Fibroblast of upper back skin (primary cell): ENCODE data around the gene CUEDC1.
"Not testable (repeated sequence)": the region's sequence is repeated elsewhere in the genome, so short reads cannot be mapped to it uniquely, and the experiment has no call there.

Experiments used
- DNase-seq: peaks from one replicate; pipeline ENCODE4 v3.0.0-alpha.2; 2013

Gene CUEDC1

GRCh38 chr17:57858838-57859237 lies 96.4 kb downstream of the CUEDC1 start:
- no peak for DNase-seq

- DNase-seq = no peak
These were observed 98.2 kb downstream of the CUEDC1 start for GRCh38 chr17:57856792-57857620.

- DNase-seq = no peak
These were observed 99.7 kb downstream of the CUEDC1 start for GRCh38 chr17:57855391-57856035.

DNA sequence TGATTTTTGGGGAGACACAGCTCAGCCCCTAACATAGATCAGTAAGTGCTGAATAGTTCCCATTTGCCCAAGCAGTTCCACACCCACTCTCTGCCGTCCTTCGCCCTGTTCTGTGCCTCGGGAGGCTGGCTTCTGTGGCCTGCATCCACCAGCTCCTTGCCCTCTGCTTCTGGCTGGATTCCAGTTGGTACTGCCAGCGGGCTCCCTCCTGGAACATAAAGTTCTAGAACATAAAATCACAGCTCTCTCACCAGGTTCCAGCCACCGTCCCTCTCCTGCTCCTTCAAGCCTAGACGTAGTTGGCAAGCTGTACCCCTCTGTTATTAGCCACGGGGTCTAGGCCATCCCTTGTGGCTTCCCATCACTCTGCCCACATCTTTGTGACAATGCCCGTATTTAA lies 101.5 kb downstream of the CUEDC1 start:
- DNase-seq = no peak

DNA sequence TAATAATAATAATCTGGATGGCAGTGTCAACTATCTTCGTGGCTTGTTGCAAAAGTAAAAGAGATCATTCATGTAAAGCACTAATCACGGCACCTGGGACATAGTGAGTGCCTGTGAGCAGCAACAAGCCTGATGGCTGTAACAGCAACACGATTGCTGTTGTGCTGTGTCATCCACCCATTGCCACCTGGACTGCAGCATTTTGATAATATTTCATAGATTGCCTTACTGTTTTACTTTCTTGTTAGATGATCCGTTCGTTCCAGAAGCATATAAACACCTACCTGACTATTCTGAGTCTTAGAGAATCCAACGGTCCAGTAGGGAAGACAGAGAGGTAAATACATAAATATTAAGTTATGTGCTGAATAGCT lies 102.3 kb downstream of the CUEDC1 start:
- no peak for DNase-seq

- DNase-seq = no peak
These were observed 102.9 kb downstream of the CUEDC1 start for GRCh38 chr17:57852092-57852954.

DNA sequence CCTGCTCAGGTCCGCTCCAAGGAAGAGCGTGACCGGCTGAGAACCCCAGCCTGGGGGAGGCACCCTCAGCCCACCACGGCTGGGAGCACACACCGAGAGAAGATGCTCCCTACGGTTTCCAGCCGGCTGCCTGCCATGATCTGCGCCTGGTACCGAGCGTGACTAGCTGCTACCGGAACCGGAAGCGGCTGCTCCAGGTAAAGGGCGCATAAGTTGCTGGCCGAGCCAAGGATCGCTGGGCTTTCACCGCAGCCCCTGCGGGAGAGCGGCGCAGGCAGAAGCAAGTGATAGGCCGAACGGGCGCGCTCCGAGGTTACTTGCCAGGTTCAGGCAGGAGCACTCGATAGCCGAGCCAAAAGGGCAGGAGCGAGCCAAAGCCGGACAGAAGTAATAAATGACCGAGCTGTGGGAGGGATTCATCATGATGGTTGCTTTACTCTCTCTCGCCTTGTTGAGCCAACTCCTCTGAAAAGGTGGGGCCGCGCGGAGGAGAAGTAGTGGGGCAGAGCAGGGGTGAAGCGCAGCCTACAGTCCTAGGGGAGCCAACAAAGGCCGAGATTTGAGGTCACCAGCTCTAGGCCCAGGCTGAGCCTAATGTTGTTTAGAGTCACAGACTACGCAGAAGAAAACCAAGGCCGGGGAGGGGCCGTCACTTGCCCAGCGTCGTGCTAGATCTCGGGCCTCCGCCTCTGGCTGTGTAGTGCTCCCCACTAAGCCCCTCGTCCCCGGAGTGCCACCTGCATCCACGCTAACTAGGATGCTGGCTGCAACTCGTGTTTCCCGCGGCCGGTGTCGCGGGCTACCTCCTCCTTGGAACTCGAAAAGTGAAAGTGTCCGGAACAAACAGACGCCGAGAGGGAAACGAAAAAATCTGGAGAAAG lies 105.1 kb downstream of the CUEDC1 start, which contains the start of gene MRPS23:
Gene MRPS23, minus strand, starts transcription at position 171 of the 881 bp plus-strand sequence. Its CDS starts 34 bp downstream, at position 137.
- DNase-seq = peak; percentile 98

GRCh38 chr17:57849163-57849873 lies 105.9 kb downstream of the CUEDC1 start:
- no peak for DNase-seq

- DNase-seq = not testable (repeated sequence)
These were observed 108.9 kb downstream of the CUEDC1 start for GRCh38 chr17:57846056-57846945.

GRCh38 chr17:57842280-57842679 lies 112.9 kb downstream of the CUEDC1 start:
- DNase-seq = no peak

DNA sequence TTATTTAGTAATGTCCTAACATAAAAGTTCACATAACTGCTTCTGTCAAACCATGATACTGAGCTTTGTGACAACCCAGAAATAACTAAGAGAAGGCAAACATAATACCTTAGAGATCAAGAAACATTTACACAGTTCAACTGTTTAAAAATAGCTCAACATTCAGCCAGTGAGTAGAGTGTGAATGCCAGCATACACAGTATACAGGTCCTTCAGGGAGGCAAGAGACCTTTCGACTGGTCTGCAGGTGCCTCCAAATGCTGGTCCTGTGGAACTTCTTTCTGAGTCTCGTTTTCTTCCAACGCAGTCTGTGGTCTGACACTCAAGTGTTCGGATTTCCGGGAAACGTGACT lies 115.7 kb downstream of the CUEDC1 start:
- DNase-seq = no peak

DNA sequence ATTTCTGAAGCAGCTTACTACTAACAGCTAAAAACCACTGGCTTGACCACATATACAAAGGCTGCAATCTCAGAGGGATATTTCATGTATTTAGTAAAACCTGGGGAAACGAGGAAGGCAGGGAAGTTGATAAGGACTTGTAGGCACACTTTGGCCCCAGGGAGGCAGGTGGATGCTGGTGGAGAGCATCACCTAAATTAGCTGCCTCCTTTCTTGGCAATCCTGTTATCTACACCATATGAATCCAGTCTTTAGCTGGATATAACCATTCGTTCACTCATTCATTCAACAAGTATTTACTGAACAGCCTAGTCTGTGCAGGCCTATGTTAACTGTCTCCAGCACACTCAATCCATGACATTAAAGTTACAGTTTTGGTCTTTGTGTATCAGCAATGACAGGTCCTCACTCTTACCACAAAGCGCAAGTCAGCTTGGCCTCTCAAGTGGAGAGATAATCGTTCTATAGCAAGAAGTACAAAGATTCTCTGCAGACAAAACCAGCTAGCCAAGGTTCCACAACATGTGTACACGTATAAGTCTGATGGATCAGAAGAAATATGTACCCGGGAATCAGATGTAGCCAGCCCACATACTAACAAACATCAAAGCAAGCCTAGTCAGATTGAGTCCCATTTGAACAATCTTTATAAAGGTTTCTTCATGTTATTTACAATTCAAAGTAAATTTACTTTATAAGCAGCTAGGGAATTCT lies 116.2 kb downstream of the CUEDC1 start:
- DNase-seq = no peak

DNA sequence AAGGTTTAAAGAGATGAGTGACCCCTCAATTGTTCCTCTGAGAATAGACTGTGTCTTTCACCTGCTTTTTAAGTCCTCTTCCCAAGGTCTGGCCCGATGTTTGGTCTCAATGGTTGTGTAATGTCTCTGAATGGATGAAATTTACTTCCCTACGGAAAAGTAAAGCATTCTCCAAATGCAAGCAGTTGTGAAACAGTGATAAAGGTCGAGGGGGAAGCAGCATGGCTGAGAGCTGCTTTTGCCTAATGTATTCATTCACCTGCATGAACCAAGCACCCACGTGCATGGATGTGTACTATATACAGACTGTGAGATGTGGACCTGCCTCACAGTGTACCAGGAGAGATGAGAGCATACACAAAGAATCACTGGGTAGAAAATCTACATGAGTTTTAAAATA lies 116.8 kb downstream of the CUEDC1 start:
- no peak for DNase-seq

DNA sequence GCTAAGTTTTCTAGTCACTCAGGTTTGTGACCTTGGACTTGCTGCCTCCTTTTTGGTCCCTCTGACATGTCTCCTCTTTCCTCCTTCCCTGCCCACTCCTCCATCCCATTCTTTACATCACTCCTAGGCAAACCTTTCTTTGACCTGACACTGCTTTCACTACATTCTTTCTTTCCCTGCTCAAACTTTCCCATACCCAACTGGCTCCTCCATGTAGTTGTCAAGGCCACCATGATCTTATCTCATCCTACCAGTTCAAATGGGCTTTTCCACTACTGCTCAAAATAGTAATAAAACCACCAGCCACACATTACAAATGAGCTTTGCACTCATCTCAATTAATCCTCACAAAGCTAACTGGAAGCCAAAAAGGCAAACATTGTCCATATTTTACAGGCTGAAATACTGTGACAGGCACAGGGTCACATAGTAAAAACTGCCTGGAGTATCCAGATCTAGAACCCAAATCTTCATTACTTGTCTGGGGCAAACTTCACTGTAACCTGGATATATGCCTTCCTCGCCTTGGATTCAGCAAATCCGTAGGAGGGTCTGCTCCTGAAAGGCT lies 119.8 kb downstream of the CUEDC1 start:
- no peak for DNase-seq

DNA sequence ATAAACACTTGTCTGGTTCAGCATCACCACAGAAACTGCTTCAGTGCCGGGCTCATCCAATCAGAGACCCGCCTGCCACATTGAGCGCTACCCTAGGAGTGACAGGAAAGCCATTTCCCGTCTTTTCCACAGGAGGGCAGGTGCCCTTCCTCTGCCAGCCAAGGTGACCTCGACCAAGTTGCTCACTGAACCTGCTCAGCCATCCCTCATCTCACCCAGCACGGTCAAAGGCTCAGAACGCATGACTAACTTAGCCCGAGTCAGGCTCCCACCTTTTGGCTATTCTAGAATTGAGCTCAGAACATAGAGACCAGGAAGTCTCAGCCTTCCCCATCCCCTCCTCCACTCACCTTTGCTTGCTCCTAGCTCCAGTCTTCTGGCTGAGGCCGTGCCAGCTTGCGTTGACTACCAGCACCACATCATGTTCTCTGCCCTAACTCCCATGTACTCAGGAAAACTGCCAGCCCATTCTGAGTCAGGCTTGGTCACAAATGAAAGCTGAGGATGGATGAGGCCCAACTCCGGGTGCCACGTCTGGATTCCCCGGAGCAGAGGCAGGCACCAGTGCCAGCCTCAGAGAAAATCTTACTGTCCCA lies 121.0 kb downstream of the CUEDC1 start:
- no peak for DNase-seq

- DNase-seq = peak; percentile 66
These were observed 121.9 kb downstream of the CUEDC1 start for GRCh38 chr17:57833179-57833939.

GRCh38 chr17:57832314-57833178 lies 122.7 kb downstream of the CUEDC1 start:
- no peak for DNase-seq
